ENCODE results near the gene DMRT1.

The DMRT1 gene

GRCh38 chr9:841371-842209 lies at the start of gene DMRT1:
Gene DMRT1, plus strand, starts transcription at chr9:841697. Its CDS starts 142 bp downstream, at chr9:841839.
- DNase-seq: no peak

DNA sequence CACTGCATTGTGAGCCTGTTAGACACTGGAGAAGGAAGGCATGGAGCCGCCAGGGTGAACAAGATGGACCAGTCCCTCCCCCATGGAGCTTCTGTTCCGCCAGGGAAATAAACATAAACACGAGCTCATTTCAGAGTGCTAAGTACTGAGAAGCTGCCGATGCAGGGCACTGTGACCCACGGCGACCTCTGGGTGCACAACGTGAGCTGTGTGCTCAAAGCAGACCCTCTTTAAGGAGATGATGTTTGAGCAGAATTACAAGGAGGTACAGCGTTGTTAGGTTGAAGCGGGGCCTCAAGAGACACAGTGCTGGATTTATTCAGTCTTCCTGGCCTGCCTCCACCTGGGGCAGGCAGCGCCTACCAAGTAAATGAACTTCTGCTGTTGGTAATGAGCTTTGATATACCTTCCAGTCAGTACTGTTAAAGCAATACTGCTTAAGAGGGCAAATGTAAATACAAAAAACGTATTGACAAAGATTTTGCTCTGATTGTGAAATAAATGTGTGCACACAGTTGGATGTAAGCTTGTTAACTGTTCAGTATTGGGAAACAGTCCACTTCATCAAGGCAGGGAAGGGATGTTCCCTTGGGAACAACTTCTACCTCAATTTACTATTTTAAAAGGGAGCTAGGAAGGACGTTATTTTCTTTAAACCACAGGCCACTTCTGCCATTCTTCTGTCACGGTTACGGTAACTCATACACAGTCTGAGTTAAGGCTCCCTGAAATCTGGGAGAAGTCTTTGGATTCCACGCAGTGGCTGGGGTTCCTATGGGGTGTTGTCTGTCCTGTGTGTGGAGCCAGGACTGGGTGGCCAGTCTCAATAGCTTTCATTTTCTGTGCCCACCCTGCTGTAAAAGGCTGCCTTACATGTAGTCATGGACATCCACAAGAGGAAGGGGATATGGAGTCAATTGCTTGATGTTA lies 48.9 kb upstream of the DMRT1 start:
- DNase-seq: no peak

DNA sequence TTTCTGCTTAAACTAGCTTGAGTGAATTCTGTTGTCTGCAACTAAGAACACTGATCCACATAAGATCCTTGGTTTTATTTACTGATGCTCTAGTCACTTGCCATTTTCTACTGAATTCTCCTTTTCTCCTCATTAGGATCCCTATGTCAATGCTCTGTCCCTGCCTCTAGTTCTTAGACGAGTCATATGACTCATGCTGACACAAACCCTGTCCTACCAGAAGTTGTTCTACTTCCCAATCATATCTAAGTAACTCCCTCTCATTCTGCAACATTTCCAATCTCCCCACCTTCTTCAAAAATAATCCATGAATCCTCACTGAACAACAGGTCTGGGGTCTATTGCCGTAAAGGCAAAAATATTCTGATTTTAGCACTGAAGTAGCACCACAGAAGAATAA lies 47.1 kb upstream of the DMRT1 start:
- DNase-seq: no peak

- no peak for DNase-seq
These were observed 45.6 kb upstream of the DMRT1 start for GRCh38 chr9:795869-796268.

- DNase-seq: no peak
These were observed 40.8 kb upstream of the DMRT1 start for GRCh38 chr9:800591-801150.

DNA sequence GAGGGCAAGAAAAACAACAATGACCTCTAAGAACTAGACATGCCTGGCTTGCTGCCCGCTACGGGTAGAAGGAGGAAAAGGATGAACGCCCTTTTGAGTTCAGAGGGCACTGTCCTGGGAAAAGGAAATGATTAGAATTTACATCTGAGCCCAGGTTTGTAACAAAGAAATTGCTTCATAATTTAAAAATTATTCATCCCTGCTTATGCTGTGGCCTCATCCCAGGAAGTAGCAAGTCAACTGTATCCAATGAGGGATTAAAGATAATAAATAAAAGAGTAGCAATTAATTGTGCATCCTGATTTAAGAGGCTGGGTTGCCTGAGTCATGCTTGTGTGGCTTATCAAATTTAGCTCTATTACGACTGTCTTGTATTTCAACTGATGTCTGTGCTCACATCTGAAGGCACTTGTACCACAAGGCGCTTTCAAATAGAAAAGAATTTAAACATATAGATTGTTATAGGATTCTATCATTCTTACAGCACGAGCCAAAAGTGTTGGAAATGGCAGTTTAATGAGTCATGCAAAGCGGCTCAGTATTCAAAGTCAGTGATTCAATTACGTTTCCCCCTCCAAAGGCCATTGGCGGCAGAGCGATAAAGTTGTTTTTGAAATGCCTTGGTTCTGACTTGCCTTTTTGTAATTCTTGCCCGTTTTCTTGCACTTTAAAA lies 40.0 kb upstream of the DMRT1 start:
- no peak for DNase-seq

DNA sequence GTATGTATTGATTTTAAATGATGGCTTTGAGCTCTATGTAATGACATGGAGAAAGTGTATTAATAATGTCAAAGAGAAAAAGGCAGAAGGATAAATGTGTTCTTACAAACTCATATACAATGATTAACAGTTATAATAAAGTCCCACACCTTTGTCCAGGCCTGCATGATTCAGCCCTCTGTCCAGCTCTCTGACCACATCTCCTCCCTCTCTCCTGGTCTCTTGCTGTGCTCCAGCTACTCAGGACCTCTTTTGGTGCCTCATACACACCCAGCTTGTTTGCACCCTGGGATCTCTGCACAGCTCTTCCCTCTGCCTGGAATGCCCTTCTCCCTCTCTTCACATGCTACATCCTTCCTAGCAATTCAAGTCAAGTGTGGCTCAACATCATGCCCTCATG lies 37.5 kb upstream of the DMRT1 start:
- DNase-seq: no peak

GRCh38 chr9:805151-805550 lies 36.3 kb upstream of the DMRT1 start:
- no peak for DNase-seq

GRCh38 chr9:806285-807156 lies 35.0 kb upstream of the DMRT1 start:
- DNase-seq: no peak

GRCh38 chr9:811106-811531 lies 30.4 kb upstream of the DMRT1 start:
- no peak for DNase-seq

DNA sequence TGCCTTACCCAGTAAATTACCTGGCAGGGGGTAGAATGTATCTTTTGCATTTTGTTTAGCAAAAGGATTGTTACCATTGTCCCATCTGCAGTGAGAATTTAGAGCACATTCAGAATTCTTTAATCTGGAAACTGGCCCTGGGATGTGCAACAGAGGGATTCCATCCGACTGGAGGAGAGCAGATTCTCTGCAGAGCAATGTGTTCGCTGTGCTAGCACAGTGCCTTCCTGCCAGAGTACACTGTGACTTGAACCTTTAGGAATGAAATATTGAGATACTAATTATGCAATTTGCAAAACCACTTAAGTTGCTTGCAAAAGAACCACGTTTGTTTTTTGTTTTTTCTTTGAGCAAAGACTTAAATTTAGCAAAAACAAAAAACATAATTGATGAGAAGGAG lies 22.5 kb upstream of the DMRT1 start:
- DNase-seq: no peak

GRCh38 chr9:826500-827280 lies 14.8 kb upstream of the DMRT1 start:
- DNase-seq: no peak

DNA sequence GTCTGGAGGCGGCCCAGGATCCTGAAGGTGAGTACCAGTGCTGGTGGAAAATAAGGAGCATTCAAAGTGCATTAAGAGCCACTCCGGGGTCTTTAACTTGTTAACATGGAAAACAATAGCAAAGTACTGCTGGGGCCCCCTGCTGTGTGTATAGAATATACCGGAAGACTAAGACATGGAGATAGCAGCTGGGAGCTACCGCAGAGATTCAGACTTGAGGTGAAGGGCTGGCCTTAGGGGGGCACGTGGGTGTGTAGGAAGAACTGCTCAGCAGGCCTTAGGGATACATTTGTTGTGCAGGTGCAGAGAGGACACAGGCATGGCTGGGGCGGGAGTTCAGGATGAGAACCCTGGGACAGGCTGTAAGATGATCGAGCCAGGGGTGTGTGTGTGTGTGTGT lies 1.2 kb upstream of the DMRT1 start:
- no peak for DNase-seq

GRCh38 chr9:842635-843426 lies 1.3 kb downstream of the DMRT1 start:
- DNase-seq: no peak

- DNase-seq: no peak
These were observed 1.9 kb downstream of the DMRT1 start for GRCh38 chr9:843427-843785.

GRCh38 chr9:846852-847251 lies 5.4 kb downstream of the DMRT1 start:
- no peak for DNase-seq

- no peak for DNase-seq
These were observed 6.0 kb downstream of the DMRT1 start for GRCh38 chr9:847505-847904.

GRCh38 chr9:849431-849830 lies 7.9 kb downstream of the DMRT1 start:
- no peak for DNase-seq

- no peak for DNase-seq
These were observed 11.0 kb downstream of the DMRT1 start for GRCh38 chr9:852539-852938.

DNA sequence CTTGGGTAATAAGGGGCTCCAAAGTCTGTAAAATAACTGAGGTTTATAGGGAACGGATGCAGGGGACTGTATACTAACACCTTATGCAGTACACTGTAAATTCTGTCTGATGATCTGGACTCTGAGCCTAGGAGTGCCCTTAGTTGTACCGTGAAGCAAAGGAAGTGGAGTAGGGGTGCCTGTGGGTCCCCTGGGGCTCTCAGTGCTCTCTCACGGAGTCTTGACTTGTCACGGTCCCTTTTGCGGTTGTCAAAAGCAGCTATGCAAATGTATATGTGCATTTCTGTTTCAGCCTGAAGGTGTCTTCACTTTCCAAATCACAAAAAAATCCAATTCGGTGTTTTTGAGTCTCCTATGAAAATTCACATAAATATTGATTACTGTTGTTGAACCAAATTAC lies 17.8 kb downstream of the DMRT1 start:
- DNase-seq: no peak

Data from stimulated activated CD4-positive, alpha-beta T cell treated with anti-CD3 and anti-CD28 coated beads, Interleukin-2, amount 100 ng/mL, for 24 hours (primary cell).